ENCODE measurements around the gene IRX4. TPM values are rescaled to one million over a fixed set of nuclear protein-coding genes. Genes with fewer than 3 reads are reported as not detected.

The IRX4 gene
- total and polyA plus RNA-seq, 2 of the 4 experiments (the other 2 are of a cell fraction): not detected

DNA sequence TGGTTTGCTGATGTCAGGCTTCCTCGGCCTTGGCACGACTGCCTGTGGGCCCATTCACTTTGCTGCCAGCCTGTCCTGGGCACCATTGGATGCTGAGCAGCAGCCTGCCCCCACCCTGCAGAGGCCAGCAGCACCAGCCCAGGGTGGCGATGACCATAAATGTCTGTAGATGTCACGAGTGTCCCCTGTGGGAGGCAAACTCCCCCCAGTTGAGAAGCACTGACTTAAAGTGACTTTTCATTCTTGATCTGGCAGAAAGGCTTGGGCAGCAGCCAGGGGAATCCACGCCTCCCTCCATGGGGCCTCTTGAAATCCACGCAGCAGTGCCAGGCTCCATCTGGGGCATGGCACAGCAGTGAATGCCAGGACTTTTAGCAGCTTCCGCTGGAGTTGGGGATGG is 21.8 kb downstream of the IRX4 start:
- no peak overlapping the region for H2AK5ac ChIP-seq (ENCODE audit: low read depth, low read length)
- ATAC-seq (ENCODE audit: low read depth) (no peak), DNase-seq (no peak)
- H2BK20ac ChIP-seq (ENCODE audit: low read depth, low read length): no peak overlapping the region
- no peak overlapping the region for H4K91ac ChIP-seq (ENCODE audit: insufficient read depth, low read depth, low read length)
- H2BK120ac ChIP-seq (ENCODE audit: low read depth, low read length): no peak overlapping the region
- CTCF ChIA-PET: interaction anchor here (0.6 kb wide), 1 partner anchor 53 kb away, joined by 3 read pairs; no protein-coding TSS in a partner anchor
- H3K27me3 ChIP-seq (ENCODE audit: control insufficient read depth, insufficient read depth, low read length): peaks cover 38% of the 10 kb centered on the region
- H2BK5ac ChIP-seq (ENCODE audit: low read depth, low read length, poor library complexity, severe bottlenecking): no peak overlapping the region
- H3K79me1 ChIP-seq (ENCODE audit: low read depth in 1 of 2, low read length in 2 of 2): no peaks in the 10 kb centered on the region
- no peak overlapping the region for H3K27ac ChIP-seq (ENCODE audit: insufficient read depth, low read length)
- H2AFZ ChIP-seq (replicated peaks; ENCODE audit: low read length, poor library complexity): no peak overlapping the region
- no peaks in the 10 kb centered on the region; the same call in 1 of the 2 replicates for H4K20me1 ChIP-seq (ENCODE audit: insufficient read depth, low read length)
- H3K4me1 ChIP-seq (ENCODE audit: control insufficient read depth, insufficient read depth, low read length): no peaks in the 10 kb centered on the region
- POLR2A ChIA-PET (ENCODE audit: unreplicated experiment): no interaction called here
- H3K23ac ChIP-seq (ENCODE audit: low read depth, low read length): no peak overlapping the region
- WGBS, 2 experiments (ENCODE audit: extremely low coverage in 2 of 2, insufficient read length in 1 of 2): 65% methylated on average over 4 of the region's 7 CpGs; no CpG with 5 or more reads in 1 of the 2 experiments
- H2AK9ac ChIP-seq (replicated peaks; ENCODE audit: low read depth, low read length, poor library complexity): no peak overlapping the region
- H4K5ac ChIP-seq (ENCODE audit: low read depth, low read length): no peak overlapping the region
- no peak overlapping the region for H3K18ac ChIP-seq (ENCODE audit: low read depth, low read length)
- no peaks in the 10 kb centered on the region for H3K36me3 ChIP-seq (ENCODE audit: control insufficient read depth, insufficient read depth, low read length)
- no peak overlapping the region for H3K4me2 ChIP-seq (ENCODE audit: low read depth, low read length)
- H4K8ac ChIP-seq (ENCODE audit: low read depth in 2 of 2, low read length in 2 of 2): no peak overlapping the region
- H3K9me3 ChIP-seq (ENCODE audit: control insufficient read depth, insufficient read depth, low read length): no peaks in the 10 kb centered on the region
- no peak overlapping the region for H3K9ac ChIP-seq (ENCODE audit: low read depth, low read length)
- no peaks in the 10 kb centered on the region for H3K9me1 ChIP-seq (ENCODE audit: insufficient read depth, low read length)
- H3K14ac ChIP-seq (replicated peaks; ENCODE audit: low read depth, low read length): no peak overlapping the region
- no peak overlapping the region for H3K4me3 ChIP-seq (ENCODE audit: insufficient read depth, low read depth, low read length)
- no peak overlapping the region for H3K4ac ChIP-seq (ENCODE audit: low read depth, low read length)
- dilution Hi-C loops (cut with HindIII; ENCODE audit: low sequenced_read_pairs, unreplicated experiment) (no loop called here), intact Hi-C loops (cut with micrococcal nuclease) (no loop called here), in situ Hi-C loops (cut with MboI; ENCODE audit: low sequenced_read_pairs) (no loop called here)
- no peak overlapping the region for H2BK15ac ChIP-seq (ENCODE audit: low read depth, low read length)
- TF ChIP-seq SMC3 (IDR thresholded peaks at IDR 0.05; ENCODE audit: low read depth, low read length) (no peak), MAFK (IDR thresholded peaks at IDR 0.05; ENCODE audit: low read depth, low read length) (no peak), POLR2A (IDR thresholded peaks at IDR 0.05; ENCODE audit: low read depth, low read length) (no peak), BHLHE40 (IDR thresholded peaks at IDR 0.05; ENCODE audit: low read depth, low read length) (no peak), RFX5 (IDR thresholded peaks at IDR 0.05; ENCODE audit: low read depth, low read length) (no peak), NFE2L2 (IDR thresholded peaks at IDR 0.05; ENCODE audit: low read depth, low read length) (no peak), RCOR1 (IDR thresholded peaks at IDR 0.05; ENCODE audit: insufficient replicate concordance, low read length) (no peak), MAZ (IDR thresholded peaks at IDR 0.05; ENCODE audit: borderline replicate concordance, low read depth, low read length) (no peak), MXI1 (IDR thresholded peaks at IDR 0.05; ENCODE audit: borderline replicate concordance, low read depth, low read length) (no peak), RAD21 (IDR thresholded peaks at IDR 0.05; ENCODE audit: low read length) (no peak), FOS (IDR thresholded peaks at IDR 0.05; ENCODE audit: low read depth, low read length) (no peak), CHD1 (IDR thresholded peaks at IDR 0.05; ENCODE audit: low read depth, low read length) (no peak)
- TF ChIP-seq, protein P1, sequence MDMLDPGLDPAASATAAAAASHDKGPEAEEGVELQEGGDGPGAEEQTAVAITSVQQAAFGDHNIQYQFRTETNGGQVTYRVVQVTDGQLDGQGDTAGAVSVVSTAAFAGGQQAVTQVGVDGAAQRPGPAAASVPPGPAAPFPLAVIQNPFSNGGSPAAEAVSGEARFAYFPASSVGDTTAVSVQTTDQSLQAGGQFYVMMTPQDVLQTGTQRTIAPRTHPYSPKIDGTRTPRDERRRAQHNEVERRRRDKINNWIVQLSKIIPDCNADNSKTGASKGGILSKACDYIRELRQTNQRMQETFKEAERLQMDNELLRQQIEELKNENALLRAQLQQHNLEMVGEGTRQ (IDR thresholded peaks at IDR 0.05; ENCODE audit: low read depth, low read length): no peak
- TF ChIP-seq, protein P2, sequence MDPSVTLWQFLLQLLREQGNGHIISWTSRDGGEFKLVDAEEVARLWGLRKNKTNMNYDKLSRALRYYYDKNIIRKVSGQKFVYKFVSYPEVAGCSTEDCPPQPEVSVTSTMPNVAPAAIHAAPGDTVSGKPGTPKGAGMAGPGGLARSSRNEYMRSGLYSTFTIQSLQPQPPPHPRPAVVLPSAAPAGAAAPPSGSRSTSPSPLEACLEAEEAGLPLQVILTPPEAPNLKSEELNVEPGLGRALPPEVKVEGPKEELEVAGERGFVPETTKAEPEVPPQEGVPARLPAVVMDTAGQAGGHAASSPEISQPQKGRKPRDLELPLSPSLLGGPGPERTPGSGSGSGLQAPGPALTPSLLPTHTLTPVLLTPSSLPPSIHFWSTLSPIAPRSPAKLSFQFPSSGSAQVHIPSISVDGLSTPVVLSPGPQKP (IDR thresholded peaks at IDR 0.05; ENCODE audit: borderline replicate concordance, low read depth, low read length): no peak
- TF ChIP-seq, protein P3, sequence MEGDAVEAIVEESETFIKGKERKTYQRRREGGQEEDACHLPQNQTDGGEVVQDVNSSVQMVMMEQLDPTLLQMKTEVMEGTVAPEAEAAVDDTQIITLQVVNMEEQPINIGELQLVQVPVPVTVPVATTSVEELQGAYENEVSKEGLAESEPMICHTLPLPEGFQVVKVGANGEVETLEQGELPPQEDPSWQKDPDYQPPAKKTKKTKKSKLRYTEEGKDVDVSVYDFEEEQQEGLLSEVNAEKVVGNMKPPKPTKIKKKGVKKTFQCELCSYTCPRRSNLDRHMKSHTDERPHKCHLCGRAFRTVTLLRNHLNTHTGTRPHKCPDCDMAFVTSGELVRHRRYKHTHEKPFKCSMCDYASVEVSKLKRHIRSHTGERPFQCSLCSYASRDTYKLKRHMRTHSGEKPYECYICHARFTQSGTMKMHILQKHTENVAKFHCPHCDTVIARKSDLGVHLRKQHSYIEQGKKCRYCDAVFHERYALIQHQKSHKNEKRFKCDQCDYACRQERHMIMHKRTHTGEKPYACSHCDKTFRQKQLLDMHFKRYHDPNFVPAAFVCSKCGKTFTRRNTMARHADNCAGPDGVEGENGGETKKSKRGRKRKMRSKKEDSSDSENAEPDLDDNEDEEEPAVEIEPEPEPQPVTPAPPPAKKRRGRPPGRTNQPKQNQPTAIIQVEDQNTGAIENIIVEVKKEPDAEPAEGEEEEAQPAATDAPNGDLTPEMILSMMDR (conservative IDR thresholded peaks at IDR 0.05; ENCODE audit: low read depth, low read length): no peak
- H3K56ac ChIP-seq (ENCODE audit: extremely low read depth, insufficient read depth, low read length): no peak overlapping the region
- no TSS peak for BruUV-seq (replicated peaks)
